Activated T-cell treated with anti-CD3 and anti-CD28 coated beads, Interleukin-2, amount 50 U/mL, for 4 hours (primary cell): Measurements from ENCODE around the gene ATG9B. TPM values are rescaled to one million over a fixed set of nuclear protein-coding genes. Genes with fewer than 3 reads are reported as not detected.

Experiments used
- ATAC-seq, 2 donors: fragments of 200-7000 bp; cut with Tn5 transposase; one replicate each; pipeline ENCODE4 v1.10.0; 2021
- DNase-seq: peaks from one replicate; pipeline ENCODE4 v3.0.0-alpha.2; 2020
- H3K27me3 Mint-ChIP-seq: one replicate; pipeline ENCODE4 v1.8.0; 2021; ENCODE audit warnings: low read depth, mixed read lengths
- H3K36me3 Mint-ChIP-seq: one replicate; pipeline ENCODE4 v1.8.0; 2022; ENCODE audit warnings: mixed read lengths; ENCODE audit not compliant: insufficient read depth
- H3K4me1 Mint-ChIP-seq: one replicate; pipeline ENCODE4 v1.8.0; 2021; ENCODE audit warnings: low read depth, mixed read lengths
- H3K4me3 Mint-ChIP-seq: one replicate; pipeline ENCODE4 v1.8.0; 2021; ENCODE audit warnings: mild to moderate bottlenecking, moderate library complexity, mixed read lengths
- H3K9me3 Mint-ChIP-seq: one replicate; pipeline ENCODE4 v1.8.0; 2021; ENCODE audit warnings: mixed read lengths
- total RNA-seq, 3 donors: library from RNA; stranded (reverse); gene quantifications; one replicate each; pipeline ENCODE4 v1.2.1, GENCODE V29; 2021

ATG9B gene
- total RNA-seq, 3 donors from 2014 or later: 5.8 to 7.3 (median 6.7) TPM

GRCh38 chr7:150997075-150997511 is 27.2 kb downstream of the ATG9B start:
- H3K27me3 Mint-ChIP-seq: peaks cover 2% of the 10 kb centered on the region
- ATAC-seq (no peak), DNase-seq (no peak)
- H3K4me1 Mint-ChIP-seq: peaks cover 39% of the 10 kb centered on the region
- no peaks in the 10 kb centered on the region for H3K9me3 Mint-ChIP-seq
- no peak overlapping the region for H3K4me3 Mint-ChIP-seq
- peaks cover 2% of the 10 kb centered on the region for H3K36me3 Mint-ChIP-seq

- peak; percentile 32 to 35 for ATAC-seq
- Mint-ChIP-seq H3K4me1 (peaks cover 39% of the 10 kb centered on the region), H3K27me3 (peaks cover 2% of the 10 kb centered on the region), H3K4me3 (no peak overlapping the region), H3K36me3 (no peaks in the 10 kb centered on the region), H3K9me3 (no peaks in the 10 kb centered on the region)
- no peak for DNase-seq
These were observed 27.8 kb downstream of the ATG9B start for GRCh38 chr7:150996376-150997074.

- ATAC-seq (no peak), DNase-seq (no peak)
- Mint-ChIP-seq H3K27me3 (peaks cover 2% of the 10 kb centered on the region), H3K4me1 (peaks cover 37% of the 10 kb centered on the region), H3K4me3 (no peak overlapping the region), H3K36me3 (peaks cover 4% of the 10 kb centered on the region), H3K9me3 (peaks cover 15% of the 10 kb centered on the region)
These were observed 29.3 kb downstream of the ATG9B start for GRCh38 chr7:150994838-150995510.

- peaks cover 37% of the 10 kb centered on the region for H3K4me1 Mint-ChIP-seq
These were observed 30.0 kb downstream of the ATG9B start for GRCh38 chr7:150994141-150994837.

GRCh38 chr7:150993511-150993910 is 30.8 kb downstream of the ATG9B start:
- Mint-ChIP-seq H3K36me3 (peaks cover 4% of the 10 kb centered on the region), H3K27me3 (peaks cover 2% of the 10 kb centered on the region), H3K4me1 (peaks cover 35% of the 10 kb centered on the region), H3K4me3 (no peak overlapping the region), H3K9me3 (peaks cover 19% of the 10 kb centered on the region)
- ATAC-seq: no peak
- no peak for DNase-seq

More at GRCh38 chr7:150994141-150994837, 30.0 kb downstream of the ATG9B start:
- peak; percentile 65 to 68 for ATAC-seq
- peaks cover 2% of the 10 kb centered on the region for H3K27me3 Mint-ChIP-seq
- H3K4me3 Mint-ChIP-seq: no peak overlapping the region
- H3K9me3 Mint-ChIP-seq: peaks cover 19% of the 10 kb centered on the region
- DNase-seq: no peak
- peaks cover 4% of the 10 kb centered on the region for H3K36me3 Mint-ChIP-seq

- DNase-seq (no peak), ATAC-seq (peak; percentile 39 to 65)
- Mint-ChIP-seq H3K9me3 (peaks cover 19% of the 10 kb centered on the region), H3K4me3 (no peak overlapping the region), H3K36me3 (peaks cover 4% of the 10 kb centered on the region), H3K4me1 (peaks cover 35% of the 10 kb centered on the region), H3K27me3 (peaks cover 2% of the 10 kb centered on the region)
These were observed 31.4 kb downstream of the ATG9B start for GRCh38 chr7:150992833-150993302.

GRCh38 chr7:150992051-150992640 is 32.1 kb downstream of the ATG9B start:
- peaks cover 34% of the 10 kb centered on the region for H3K4me1 Mint-ChIP-seq
- ATAC-seq (no peak), DNase-seq (no peak)
- H3K27me3 Mint-ChIP-seq: peaks cover 2% of the 10 kb centered on the region
- H3K4me3 Mint-ChIP-seq: no peak overlapping the region
- peaks cover 4% of the 10 kb centered on the region for H3K36me3 Mint-ChIP-seq
- H3K9me3 Mint-ChIP-seq: peaks cover 19% of the 10 kb centered on the region

GRCh38 chr7:150990416-150991186 is 33.7 kb downstream of the ATG9B start, which contains the start of gene NOS3:
TSS of gene NOS3 (plus strand) at chr7:150991017. CDS start at chr7:150993804, 2,787 bp downstream.
- H3K4me1 Mint-ChIP-seq: peaks cover 32% of the 10 kb centered on the region
- ATAC-seq (no peak), DNase-seq (no peak)
- H3K9me3 Mint-ChIP-seq: peaks cover 19% of the 10 kb centered on the region
- H3K36me3 Mint-ChIP-seq: peaks cover 4% of the 10 kb centered on the region
- peak within 1 kb of the TSS; percentile 13 for H3K4me3 Mint-ChIP-seq
- H3K27me3 Mint-ChIP-seq: peaks cover 2% of the 10 kb centered on the region

GRCh38 chr7:150989456-150989855 is 34.8 kb downstream of the ATG9B start:
- Mint-ChIP-seq H3K4me3 (no peak overlapping the region), H3K27me3 (peaks cover 2% of the 10 kb centered on the region), H3K4me1 (peaks cover 26% of the 10 kb centered on the region), H3K36me3 (peaks cover 4% of the 10 kb centered on the region), H3K9me3 (peaks cover 19% of the 10 kb centered on the region)
- ATAC-seq (no peak), DNase-seq (no peak)

GRCh38 chr7:150988230-150989226 is 35.8 kb downstream of the ATG9B start:
- ATAC-seq (peak; percentile 64 to 71), DNase-seq (peak; percentile 67)
- Mint-ChIP-seq H3K4me3 (peak overlapping the region; percentile 38), H3K9me3 (peaks cover 19% of the 10 kb centered on the region), H3K36me3 (peaks cover 4% of the 10 kb centered on the region), H3K27me3 (peaks cover 5% of the 10 kb centered on the region), H3K4me1 (peaks cover 21% of the 10 kb centered on the region)

GRCh38 chr7:150986556-150986955 is 37.7 kb downstream of the ATG9B start:
- H3K9me3 Mint-ChIP-seq: peaks cover 19% of the 10 kb centered on the region
- peaks cover 4% of the 10 kb centered on the region for H3K36me3 Mint-ChIP-seq
- H3K4me3 Mint-ChIP-seq: no peak overlapping the region
- H3K4me1 Mint-ChIP-seq: peaks cover 20% of the 10 kb centered on the region
- ATAC-seq (no peak), DNase-seq (no peak)
- H3K27me3 Mint-ChIP-seq: peaks cover 11% of the 10 kb centered on the region

GRCh38 chr7:150986099-150986512 is 38.2 kb downstream of the ATG9B start:
- peaks cover 15% of the 10 kb centered on the region for H3K9me3 Mint-ChIP-seq
- H3K4me3 Mint-ChIP-seq: no peak overlapping the region
- ATAC-seq (peak; percentile 71 to 72), DNase-seq (peak; percentile 50)
- H3K4me1 Mint-ChIP-seq: peaks cover 20% of the 10 kb centered on the region
- H3K27me3 Mint-ChIP-seq: peaks cover 13% of the 10 kb centered on the region
- peaks cover 4% of the 10 kb centered on the region for H3K36me3 Mint-ChIP-seq
